SK-N-SH treated with all-trans-retinoic acid at 6 μM for 48 hours (cell line): ENCODE measurements around the gene CACNA2D3.

Source experiments
- ATAC-seq: fragments of 200-7000 bp; cut with Tn5 transposase; 3 replicates; pipeline ENCODE4 v1.9.1; 2020; ENCODE audit warnings: mild to moderate bottlenecking, moderate library complexity
- ARNTL ChIP-seq: fragments of 450-650 bp; formaldehyde crosslinking; IDR thresholded peaks from 2 replicates; pipeline ENCODE4 v1.5.0; 2020; ENCODE audit warnings: low read depth, mild to moderate bottlenecking, moderate library complexity, borderline replicate concordance
- BACH2 ChIP-seq: fragments of 250-450 bp; sonication (Bioruptor Pico); IDR thresholded peaks from 2 replicates; pipeline ENCODE4 v1.9.0; 2021; ENCODE audit warnings: mild to moderate bottlenecking, borderline replicate concordance
- CSDC2 ChIP-seq: fragments of 250-450 bp; sonication (Bioruptor Pico); IDR thresholded peaks from 2 replicates; pipeline ENCODE4 v1.5.0; 2020; ENCODE audit warnings: mild to moderate bottlenecking, moderate library complexity
- ESRRG ChIP-seq: fragments of 250-450 bp; sonication (Bioruptor Pico); IDR thresholded peaks from 2 replicates; pipeline ENCODE4 v1.6.1; 2021; ENCODE audit warnings: mild to moderate bottlenecking
- GLIS3 ChIP-seq: fragments of 250-450 bp; sonication (Bioruptor Pico); IDR thresholded peaks from 2 replicates; pipeline ENCODE4 v1.5.0; 2020; ENCODE audit warnings: mild to moderate bottlenecking, moderate library complexity
- ISL1 ChIP-seq: fragments of 250-450 bp; sonication (Bioruptor Pico); IDR thresholded peaks from 2 replicates; pipeline ENCODE4 v2.1.2; 2022; ENCODE audit warnings: mild to moderate bottlenecking, moderate library complexity
- OSR1 ChIP-seq: fragments of 250-450 bp; sonication (Bioruptor Pico); IDR thresholded peaks from 2 replicates; pipeline ENCODE4 v1.8.0; 2022; ENCODE audit warnings: moderate library complexity, mild to moderate bottlenecking, inconsistent platforms
- POU6F1 ChIP-seq: fragments of 250-450 bp; sonication (Bioruptor Pico); IDR thresholded peaks from 2 replicates; pipeline ENCODE4 v1.8.0; 2021; ENCODE audit warnings: low read depth, mild to moderate bottlenecking, moderate library complexity, borderline replicate concordance
- PPARA ChIP-seq: fragments of 250-450 bp; sonication (Bioruptor Pico); IDR thresholded peaks from 2 replicates; pipeline ENCODE4 v1.5.0; 2020; ENCODE audit warnings: mild to moderate bottlenecking, borderline replicate concordance
- RARB ChIP-seq: fragments of 250-450 bp; sonication (Bioruptor Pico); IDR thresholded peaks from 2 replicates; pipeline ENCODE4 v1.8.0; 2021; ENCODE audit warnings: mild to moderate bottlenecking, moderate library complexity
- SNAI2 ChIP-seq: fragments of 250-450 bp; sonication (Bioruptor Pico); IDR thresholded peaks from 2 replicates; pipeline ENCODE4 v1.5.0; 2020; ENCODE audit warnings: mild to moderate bottlenecking, moderate library complexity
- TCF4 ChIP-seq: fragments of 250-450 bp; sonication (Bioruptor Pico); IDR thresholded peaks from 2 replicates; pipeline ENCODE4 v1.8.0; 2021; ENCODE audit warnings: mild to moderate bottlenecking, moderate library complexity, borderline replicate concordance
- TOX ChIP-seq: fragments of 250-450 bp; sonication (Bioruptor Pico); IDR thresholded peaks from 2 replicates; pipeline ENCODE4 v1.8.0; 2021; ENCODE audit warnings: mild to moderate bottlenecking, moderate library complexity, borderline replicate concordance
- ZC3H10 ChIP-seq: fragments of 250-450 bp; sonication (Bioruptor Pico); IDR thresholded peaks from 2 replicates; pipeline ENCODE4 v1.5.1; 2021; ENCODE audit warnings: mild to moderate bottlenecking, moderate library complexity
- ZFP3 ChIP-seq: fragments of 250-450 bp; sonication (Bioruptor Pico); IDR thresholded peaks from 2 replicates; pipeline ENCODE4 v1.5.0; 2020; ENCODE audit warnings: mild to moderate bottlenecking, moderate library complexity
- ZFP30 ChIP-seq: fragments of 450-650 bp; formaldehyde crosslinking; IDR thresholded peaks from 2 replicates; pipeline ENCODE4 v1.5.0; 2022; ENCODE audit warnings: mild to moderate bottlenecking, moderate library complexity
- ZNF565 ChIP-seq: fragments of 450-650 bp; formaldehyde crosslinking; conservative IDR thresholded peaks from 2 replicates; pipeline ENCODE4 v1.5.0; 2020; ENCODE audit warnings: low read depth, mild to moderate bottlenecking, moderate library complexity
- ZNF70 ChIP-seq: fragments of 450-650 bp; formaldehyde crosslinking; IDR thresholded peaks from 2 replicates; pipeline ENCODE4 v1.5.0; 2020; ENCODE audit warnings: mild to moderate bottlenecking, moderate library complexity
- TF ChIP-seq, protein P1 (sequence below): fragments of 250-450 bp; sonication (Bioruptor Pico); IDR thresholded peaks from 2 replicates; pipeline ENCODE4 v1.5.1; 2021; ENCODE audit warnings: mild to moderate bottlenecking, moderate library complexity
- TF ChIP-seq, protein P2 (sequence below): fragments of 250-450 bp; sonication (Bioruptor Pico); IDR thresholded peaks from 2 replicates; pipeline ENCODE4 v1.8.0; 2020; ENCODE audit warnings: mild to moderate bottlenecking, moderate library complexity, borderline replicate concordance

Gene CACNA2D3

GRCh38 chr3:54837964-54838363 is 715.6 kb downstream of the CACNA2D3 start:
- ATAC-seq = peak; percentile 78
- TF ChIP-seq OSR1 (CRISPR knock-in tag) = no peak
- no peak for TF ChIP-seq SNAI2
- TF ChIP-seq CSDC2 (CRISPR knock-in tag) = no peak
- no peak for TF ChIP-seq ZFP30
- TF ChIP-seq ISL1 (CRISPR knock-in tag) = no peak
- no peak for TF ChIP-seq ZNF70 (CRISPR knock-in tag)
- TF ChIP-seq ESRRG = no peak
- no peak for TF ChIP-seq GLIS3 (CRISPR knock-in tag)
- TF ChIP-seq POU6F1 (CRISPR knock-in tag) = no peak
- no peak for TF ChIP-seq ZC3H10 (CRISPR knock-in tag)
- TF ChIP-seq TOX = no peak

DNA sequence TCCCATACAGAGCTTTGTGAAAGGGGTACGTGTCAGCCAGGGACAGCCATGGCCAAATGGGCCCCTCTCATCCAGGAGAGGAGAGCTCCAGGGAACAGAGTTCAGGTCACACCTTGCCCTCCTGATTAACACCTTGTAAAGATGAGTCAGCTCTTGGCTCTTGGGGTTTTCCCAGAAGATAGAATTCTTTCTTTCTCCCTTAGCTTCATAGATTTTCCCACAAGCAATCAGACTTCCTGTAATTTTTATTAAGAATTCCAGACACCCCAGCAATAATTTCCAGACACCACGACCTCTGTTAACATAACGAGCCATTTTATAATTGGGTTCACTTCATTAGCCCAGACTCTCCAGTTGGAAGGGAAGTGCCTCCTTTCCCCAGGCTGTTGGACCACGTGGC is 719.1 kb downstream of the CACNA2D3 start:
- ATAC-seq = no peak
- no peak for TF ChIP-seq PPARA (CRISPR knock-in tag)
- TF ChIP-seq TCF4 = no peak
- TF ChIP-seq, protein P1, sequence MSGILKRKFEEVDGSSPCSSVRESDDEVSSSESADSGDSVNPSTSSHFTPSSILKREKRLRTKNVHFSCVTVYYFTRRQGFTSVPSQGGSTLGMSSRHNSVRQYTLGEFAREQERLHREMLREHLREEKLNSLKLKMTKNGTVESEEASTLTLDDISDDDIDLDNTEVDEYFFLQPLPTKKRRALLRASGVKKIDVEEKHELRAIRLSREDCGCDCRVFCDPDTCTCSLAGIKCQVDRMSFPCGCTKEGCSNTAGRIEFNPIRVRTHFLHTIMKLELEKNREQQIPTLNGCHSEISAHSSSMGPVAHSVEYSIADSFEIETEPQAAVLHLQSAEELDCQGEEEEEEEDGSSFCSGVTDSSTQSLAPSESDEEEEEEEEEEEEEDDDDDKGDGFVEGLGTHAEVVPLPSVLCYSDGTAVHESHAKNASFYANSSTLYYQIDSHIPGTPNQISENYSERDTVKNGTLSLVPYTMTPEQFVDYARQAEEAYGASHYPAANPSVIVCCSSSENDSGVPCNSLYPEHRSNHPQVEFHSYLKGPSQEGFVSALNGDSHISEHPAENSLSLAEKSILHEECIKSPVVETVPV (CRISPR knock-in tag) = no peak
- no peak for TF ChIP-seq ZFP30
- TF ChIP-seq, protein P2, sequence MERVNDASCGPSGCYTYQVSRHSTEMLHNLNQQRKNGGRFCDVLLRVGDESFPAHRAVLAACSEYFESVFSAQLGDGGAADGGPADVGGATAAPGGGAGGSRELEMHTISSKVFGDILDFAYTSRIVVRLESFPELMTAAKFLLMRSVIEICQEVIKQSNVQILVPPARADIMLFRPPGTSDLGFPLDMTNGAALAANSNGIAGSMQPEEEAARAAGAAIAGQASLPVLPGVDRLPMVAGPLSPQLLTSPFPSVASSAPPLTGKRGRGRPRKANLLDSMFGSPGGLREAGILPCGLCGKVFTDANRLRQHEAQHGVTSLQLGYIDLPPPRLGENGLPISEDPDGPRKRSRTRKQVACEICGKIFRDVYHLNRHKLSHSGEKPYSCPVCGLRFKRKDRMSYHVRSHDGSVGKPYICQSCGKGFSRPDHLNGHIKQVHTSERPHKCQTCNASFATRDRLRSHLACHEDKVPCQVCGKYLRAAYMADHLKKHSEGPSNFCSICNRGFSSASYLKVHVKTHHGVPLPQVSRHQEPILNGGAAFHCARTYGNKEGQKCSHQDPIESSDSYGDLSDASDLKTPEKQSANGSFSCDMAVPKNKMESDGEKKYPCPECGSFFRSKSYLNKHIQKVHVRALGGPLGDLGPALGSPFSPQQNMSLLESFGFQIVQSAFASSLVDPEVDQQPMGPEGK = no peak
- TF ChIP-seq CSDC2 (CRISPR knock-in tag) = no peak
- TF ChIP-seq ESRRG = no peak
- TF ChIP-seq RARB (CRISPR knock-in tag) = no peak
- TF ChIP-seq ZFP3 (CRISPR knock-in tag) = no peak
- no peak for TF ChIP-seq BACH2 (CRISPR knock-in tag)
- no peak for TF ChIP-seq ZC3H10 (CRISPR knock-in tag)

GRCh38 chr3:54843352-54843751 is 721.0 kb downstream of the CACNA2D3 start:
- ATAC-seq = no peak

DNA sequence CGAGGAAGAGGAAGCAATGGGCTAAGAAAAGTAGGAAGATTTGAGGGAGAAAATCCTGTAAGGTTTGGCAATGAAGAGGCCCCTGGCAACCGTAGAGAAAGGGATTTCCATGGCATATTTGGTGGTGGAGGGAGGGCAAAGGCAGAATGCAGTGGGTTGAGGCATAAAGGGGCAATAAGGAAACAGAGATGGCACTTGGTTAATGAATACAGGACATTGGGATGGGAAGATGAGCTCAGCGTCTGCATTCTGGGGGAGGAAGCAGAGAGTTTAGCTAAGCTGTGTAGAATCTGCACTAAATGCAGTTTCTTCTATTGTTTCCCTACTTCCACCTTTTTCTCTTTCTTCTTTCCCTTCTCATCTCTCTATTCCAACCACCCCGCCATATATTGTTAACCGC is 721.9 kb downstream of the CACNA2D3 start:
- no peak for ATAC-seq
- TF ChIP-seq ZC3H10 (CRISPR knock-in tag) (no peak), RARB (CRISPR knock-in tag) (no peak), ZNF70 (CRISPR knock-in tag) (no peak)

More at GRCh38 chr3:54843352-54843751, 721.0 kb downstream of the CACNA2D3 start:
- TF ChIP-seq SNAI2 (no peak), ARNTL (no peak), ZC3H10 (CRISPR knock-in tag) (no peak), BACH2 (CRISPR knock-in tag) (no peak), PPARA (CRISPR knock-in tag) (no peak), ZNF70 (CRISPR knock-in tag) (no peak), OSR1 (CRISPR knock-in tag) (no peak), ZNF565 (CRISPR knock-in tag) (no peak)
- TF ChIP-seq, protein P2 = no peak

DNA sequence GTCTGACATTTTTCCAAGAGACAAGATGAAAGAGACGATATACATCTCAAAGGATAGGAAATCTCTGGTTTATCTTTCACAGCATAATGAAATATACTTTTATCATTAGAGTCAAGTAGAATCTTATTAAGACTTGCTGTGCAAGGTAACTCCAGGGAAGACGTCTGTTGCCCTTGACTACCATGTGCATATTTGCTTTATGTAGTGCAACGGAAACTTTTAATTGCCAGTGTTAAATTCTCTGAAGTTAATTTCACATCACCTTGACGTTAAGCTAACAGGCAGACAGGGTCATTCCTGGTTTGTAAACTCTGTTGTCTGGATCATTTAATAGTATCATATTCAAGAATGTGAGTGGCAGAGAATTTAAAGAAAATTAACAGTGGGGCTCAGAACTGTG is 722.7 kb downstream of the CACNA2D3 start:
- ATAC-seq = no peak
- TF ChIP-seq BACH2 (CRISPR knock-in tag) (no peak), PPARA (CRISPR knock-in tag) (no peak), CSDC2 (CRISPR knock-in tag) (no peak), ZNF565 (CRISPR knock-in tag) (no peak), TCF4 (no peak), SNAI2 (no peak), OSR1 (CRISPR knock-in tag) (no peak)
- TF ChIP-seq, all 23 proteins: peak for 0
